ENCODE measurements around the gene ANKRD65.
"Not testable (repeated sequence)": the region's sequence is repeated elsewhere in the genome, so short reads cannot be mapped to it uniquely, and the experiment has no call there.

Gene ANKRD65

DNA sequence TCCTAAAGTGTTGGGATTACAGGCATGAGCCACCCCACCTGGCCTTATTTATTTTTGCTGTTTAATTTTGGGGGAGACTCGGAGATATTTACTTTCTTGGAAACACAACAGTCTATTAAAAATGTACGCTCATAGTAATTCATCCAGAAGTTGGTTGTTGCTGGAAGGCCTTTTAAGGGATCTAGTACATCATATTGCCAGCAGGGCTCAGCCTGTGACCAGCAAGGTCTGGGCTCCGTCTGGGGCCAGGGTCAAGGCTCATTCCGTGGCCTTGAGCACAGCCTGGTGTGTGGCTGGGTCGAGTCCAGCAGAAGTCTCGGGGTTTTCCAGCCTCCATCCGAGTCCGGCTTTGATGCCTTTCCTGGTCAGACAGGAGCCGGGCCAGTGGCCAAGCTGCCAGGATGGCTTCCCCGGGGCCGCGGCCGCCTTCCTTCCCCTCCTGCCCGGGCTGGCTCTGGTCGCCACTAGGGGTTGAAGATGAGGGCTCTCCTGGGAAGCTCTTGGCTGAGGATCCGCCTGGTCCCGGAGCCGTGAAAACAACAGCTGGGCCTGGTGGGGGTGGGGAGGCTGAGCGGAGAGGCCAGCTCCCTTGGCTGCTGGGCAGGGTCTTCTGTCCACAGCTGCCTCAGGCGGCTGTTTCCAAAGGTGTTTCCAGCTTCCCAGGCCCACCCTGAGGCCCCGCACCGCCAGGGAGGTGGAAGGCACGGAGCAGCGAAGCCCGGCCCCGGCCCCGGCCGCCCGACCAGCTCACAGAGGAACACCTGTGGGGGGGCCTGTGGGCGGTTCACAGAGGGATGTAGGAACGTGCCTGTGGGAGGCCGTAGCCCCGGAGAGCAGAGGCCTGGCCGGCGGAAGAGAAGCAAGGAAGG lies 9.3 kb upstream of the ANKRD65 start:
- peak; percentile 59 for DNase-seq (ENCODE audit: low read depth)

DNA sequence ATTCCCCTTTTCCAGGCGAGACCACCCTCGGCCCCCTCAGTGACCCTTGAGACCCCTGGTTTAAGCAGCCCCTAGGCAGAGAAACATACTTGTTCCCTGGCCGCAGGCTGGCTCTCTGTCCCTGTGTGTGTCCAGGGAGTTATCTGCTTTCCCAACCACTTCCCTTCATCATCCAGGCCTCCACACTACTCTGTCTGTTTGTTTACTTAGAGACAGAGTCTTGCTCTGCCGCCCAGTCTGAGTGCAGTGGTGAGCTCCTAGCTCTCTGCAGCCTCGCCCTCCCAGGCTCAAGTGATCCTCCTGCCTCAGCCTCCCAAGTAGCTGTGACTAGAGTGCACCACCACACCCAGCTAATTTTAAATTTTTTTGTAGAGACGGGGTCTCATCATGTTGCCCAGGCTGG lies 8.6 kb upstream of the ANKRD65 start:
- DNase-seq (ENCODE audit: low read depth), result peak; percentile 47

- not testable (repeated sequence) for DNase-seq (ENCODE audit: low read depth)
Measured at GRCh38 chr1:1428967-1429366, 7.9 kb upstream of the ANKRD65 start.

DNA sequence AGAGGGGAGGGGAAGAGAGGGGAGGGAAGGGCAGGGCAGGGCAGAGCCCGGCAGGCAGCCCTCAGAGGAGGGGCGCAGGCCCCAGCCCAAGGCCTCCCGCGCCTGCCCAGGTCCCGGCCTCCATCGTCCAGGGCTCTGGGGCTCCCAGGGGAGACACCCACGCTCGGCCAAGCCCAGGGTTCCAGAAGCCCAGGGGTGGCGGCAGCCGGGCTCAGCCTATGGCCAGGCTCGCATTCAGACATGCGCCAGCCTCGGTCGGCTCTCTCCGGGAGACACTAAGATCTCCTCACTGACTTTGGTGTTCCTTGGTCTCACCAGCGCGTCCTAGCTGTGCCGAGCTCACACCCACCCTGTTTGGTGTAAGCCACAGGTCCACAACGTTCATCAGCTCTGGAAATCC lies 7.1 kb upstream of the ANKRD65 start:
- no peak for DNase-seq (ENCODE audit: low read depth)

DNA sequence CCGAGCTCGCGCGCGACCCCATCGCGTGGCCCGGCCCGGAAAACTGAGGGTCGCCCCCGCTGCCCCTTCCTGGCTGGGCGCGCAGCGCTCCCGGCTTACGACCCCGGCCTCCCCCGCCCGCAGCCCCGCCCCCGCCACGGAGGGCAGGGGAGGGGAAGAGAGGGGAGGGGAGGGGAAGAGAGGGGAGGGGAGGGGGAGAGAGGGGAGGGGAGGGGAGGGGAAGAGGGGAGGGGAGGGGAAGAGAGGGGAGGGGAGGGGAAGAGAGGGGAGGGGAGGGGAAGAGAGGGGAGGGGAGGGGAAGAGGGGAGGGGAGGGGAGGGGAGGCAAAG lies 6.7 kb upstream of the ANKRD65 start:
- no peak for DNase-seq (ENCODE audit: low read depth)

GRCh38 chr1:1427106-1427819 lies 6.2 kb upstream of the ANKRD65 start:
- no peak for DNase-seq (ENCODE audit: low read depth)

- DNase-seq (ENCODE audit: low read depth), result no peak
Measured at GRCh38 chr1:1426496-1427105, 5.5 kb upstream of the ANKRD65 start.

DNA sequence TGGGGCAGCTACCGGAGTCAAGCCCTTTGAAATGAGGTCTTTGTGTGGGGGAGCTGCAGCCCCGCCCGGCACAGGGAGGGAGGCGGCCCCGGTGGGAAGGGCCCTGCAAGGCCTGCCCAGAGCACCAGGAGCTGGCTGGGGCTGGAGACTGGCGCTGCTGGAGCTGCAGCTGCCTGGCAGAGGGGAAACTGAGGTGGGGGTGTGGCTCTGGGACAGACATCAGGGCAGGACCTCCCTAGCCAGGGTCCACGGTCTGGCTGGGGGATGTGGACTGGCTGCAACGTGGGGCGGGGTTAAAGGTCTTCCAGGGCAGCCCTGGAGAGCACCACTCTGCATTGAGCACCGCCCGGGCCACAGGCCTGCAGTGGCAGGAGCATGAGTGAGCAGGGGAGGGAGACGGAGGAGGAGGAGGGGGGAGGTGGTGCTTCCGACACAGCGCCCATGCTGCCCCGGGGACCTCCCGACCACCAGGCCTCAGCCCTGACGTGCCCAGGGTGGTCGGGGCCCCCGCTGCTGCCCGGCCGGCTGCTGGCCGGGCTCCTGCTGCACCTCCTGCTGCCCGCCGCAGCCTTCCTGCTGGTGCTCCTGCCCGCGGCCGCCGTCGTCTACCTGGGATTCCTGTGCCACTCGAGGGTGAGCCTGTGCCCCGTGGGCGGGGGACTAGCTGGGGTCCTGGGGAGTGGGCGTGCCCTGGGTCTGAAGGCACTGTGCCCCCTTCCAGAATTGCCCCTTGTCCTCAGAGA lies 4.8 kb upstream of the ANKRD65 start:
- DNase-seq (ENCODE audit: low read depth), result no peak

- DNase-seq (ENCODE audit: low read depth), result no peak
Measured at GRCh38 chr1:1425426-1425752, 4.3 kb upstream of the ANKRD65 start.

GRCh38 chr1:1424707-1425106 lies 3.6 kb upstream of the ANKRD65 start:
- DNase-seq (ENCODE audit: low read depth), result no peak

GRCh38 chr1:1423245-1423597 lies 2.1 kb upstream of the ANKRD65 start:
- DNase-seq (ENCODE audit: low read depth), result no peak

- DNase-seq (ENCODE audit: low read depth), result peak; percentile 29
Measured at GRCh38 chr1:1422465-1423244, 1.6 kb upstream of the ANKRD65 start.

DNA sequence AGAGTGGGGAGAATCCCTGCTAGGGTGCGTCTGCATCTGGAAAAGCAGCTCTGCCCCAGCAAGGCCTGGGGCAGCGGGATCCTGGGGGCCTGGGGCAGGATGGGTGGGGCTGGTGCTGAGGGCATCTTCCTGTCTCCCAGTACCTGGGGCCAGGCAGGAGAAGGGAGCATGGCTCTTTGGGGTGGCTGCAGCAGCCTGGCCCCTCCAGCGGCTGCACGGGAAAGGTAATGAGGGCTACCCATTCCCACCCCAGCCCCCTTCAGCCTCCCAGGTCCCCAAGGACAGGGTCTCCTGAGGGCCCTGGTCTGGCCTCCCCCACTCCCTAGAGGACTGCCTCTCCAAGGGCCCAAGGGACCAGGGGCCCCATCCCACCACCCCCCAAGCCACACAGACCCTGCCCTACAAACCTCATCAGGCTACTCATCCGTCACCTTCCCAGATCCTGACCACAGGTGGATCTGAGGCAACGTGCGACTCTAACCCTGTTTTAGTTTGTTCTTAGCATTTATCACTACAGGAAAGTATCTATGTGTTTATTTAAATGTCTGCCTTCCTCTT lies 910 bp upstream of the ANKRD65 start:
- DNase-seq (ENCODE audit: low read depth), result no peak

- DNase-seq (ENCODE audit: low read depth), result no peak
Measured at GRCh38 chr1:1420654-1421141, 378 bp downstream of the ANKRD65 start.

- peak; percentile 33 for DNase-seq (ENCODE audit: low read depth)
Measured at GRCh38 chr1:1419813-1420653, 1.0 kb downstream of the ANKRD65 start.

DNA sequence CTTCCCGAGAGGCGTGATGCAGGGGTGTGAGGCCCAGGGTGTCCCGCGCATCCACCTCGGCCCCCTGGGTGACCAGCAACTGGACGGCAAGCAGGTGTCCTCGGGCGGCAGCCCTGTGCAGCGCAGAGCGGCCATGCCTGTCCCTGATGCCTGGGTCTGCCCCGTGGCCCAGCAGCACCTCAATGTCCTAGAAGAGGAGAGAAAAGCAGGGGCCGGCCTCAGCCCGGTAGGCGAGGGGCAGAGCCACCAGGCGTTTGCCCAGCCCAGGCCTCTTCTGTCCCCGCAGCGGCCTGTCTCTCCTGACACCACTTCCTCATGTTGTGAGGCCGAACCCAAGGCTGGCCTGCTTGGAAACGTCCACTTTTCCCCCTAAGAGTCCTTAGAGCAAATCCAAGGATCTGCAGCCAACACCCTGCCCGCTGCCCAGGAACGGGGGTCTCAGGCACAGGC lies 1.7 kb downstream of the ANKRD65 start:
- DNase-seq (ENCODE audit: low read depth), result no peak

- no peak for DNase-seq (ENCODE audit: low read depth)
Measured at GRCh38 chr1:1418464-1419362, 2.4 kb downstream of the ANKRD65 start.

- not testable (repeated sequence) for DNase-seq (ENCODE audit: low read depth)
Measured at GRCh38 chr1:1417825-1418463, 3.1 kb downstream of the ANKRD65 start.

DNA sequence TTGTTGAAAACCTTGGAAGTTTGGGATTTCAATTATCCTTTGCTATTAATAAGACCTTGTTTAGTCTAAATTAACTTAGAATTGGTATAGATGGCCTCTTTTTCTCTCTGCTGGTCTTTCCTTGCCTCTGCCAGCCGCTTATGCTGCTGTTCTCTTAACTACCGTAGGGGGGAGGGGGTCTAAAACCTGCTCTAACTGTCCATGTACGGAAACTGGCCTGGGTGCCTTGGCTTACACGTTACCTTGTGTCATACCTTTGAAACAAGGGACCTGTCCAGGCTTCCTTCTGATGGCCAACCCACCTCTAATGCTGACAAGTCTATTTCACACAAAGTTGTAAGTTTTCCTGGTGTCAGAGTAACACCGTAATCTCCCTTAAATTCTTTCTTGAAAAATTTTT lies 3.7 kb downstream of the ANKRD65 start:
- not testable (repeated sequence) for DNase-seq (ENCODE audit: low read depth)

All from iris pigment epithelial cell (primary cell).